Progenitor cell of endocrine pancreas (in vitro differentiated cells): ENCODE data around the gene ANP32A. TPM values are rescaled to one million over a fixed set of nuclear protein-coding genes. Genes with fewer than 3 reads are reported as not detected.

Experiments used
- DNase-seq: peaks from one replicate; pipeline ENCODE4 v3.0.0; 2021; ENCODE audit warnings: low spot score; ENCODE audit not compliant: unreplicated experiment
- H3K27ac Mint-ChIP-seq: 2 replicates; pipeline ENCODE4 v1.8.0; 2021; ENCODE audit warnings: mild to moderate bottlenecking, moderate library complexity, mixed read lengths
- H3K27me3 Mint-ChIP-seq: 2 replicates; pipeline ENCODE4 v1.8.0; 2021; ENCODE audit warnings: mixed read lengths
- H3K36me3 Mint-ChIP-seq: 2 replicates; pipeline ENCODE4 v1.8.0; 2022; ENCODE audit warnings: mixed read lengths; ENCODE audit not compliant: insufficient read depth
- H3K4me1 Mint-ChIP-seq: 2 replicates; pipeline ENCODE4 v1.8.0; 2021; ENCODE audit warnings: low read depth, mixed read lengths
- H3K4me3 Mint-ChIP-seq: 2 replicates; pipeline ENCODE4 v1.8.0; 2021; ENCODE audit warnings: low read depth, mild to moderate bottlenecking, moderate library complexity, mixed read lengths
- H3K9me3 Mint-ChIP-seq: 2 replicates; pipeline ENCODE4 v1.8.0; 2021; ENCODE audit warnings: low read depth, mixed read lengths
- total RNA-seq: library from RNA; stranded (reverse); gene quantifications from 2 replicates; pipeline ENCODE4 v1.2.1, GENCODE V29; 2021
- TF ChIP-seq, protein P1 (sequence below): fragments of 200-600 bp; sonication (generic); IDR thresholded peaks from one replicate; pipeline ENCODE4 v1.5.0; 2021; ENCODE audit warnings: antibody characterized with exemption, mild to moderate bottlenecking; ENCODE audit not compliant: unreplicated experiment

The ANP32A gene
- total RNA-seq, 1 donor from 2014 or later: 279 TPM

DNA sequence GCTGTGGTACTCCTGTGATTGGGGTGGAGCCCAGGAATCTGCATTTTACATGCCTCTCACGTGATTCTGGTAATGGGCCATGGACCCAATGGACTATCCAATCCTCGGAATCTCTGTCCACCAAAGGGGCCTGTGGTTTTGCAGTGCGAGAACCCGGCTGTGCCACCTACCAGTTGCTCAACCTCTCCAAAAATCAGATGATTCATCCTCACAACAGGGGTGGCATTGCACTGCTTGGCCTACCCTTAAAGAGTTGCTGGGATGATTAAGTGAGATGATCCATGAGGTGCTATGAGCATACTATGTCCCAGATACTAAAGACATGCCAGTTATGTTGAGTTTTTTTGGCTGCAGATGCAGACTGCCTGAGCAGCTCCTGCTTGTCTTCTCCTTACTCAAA, 5.1 kb downstream of the ANP32A start:
- H3K4me1 Mint-ChIP-seq: peaks cover 42% of the 10 kb centered on the region
- peaks cover 4% of the 10 kb centered on the region for H3K36me3 Mint-ChIP-seq
- no peak overlapping the region for H3K4me3 Mint-ChIP-seq
- H3K27ac Mint-ChIP-seq: no peak overlapping the region
- no peaks in the 10 kb centered on the region for H3K27me3 Mint-ChIP-seq
- TF ChIP-seq, protein P1, sequence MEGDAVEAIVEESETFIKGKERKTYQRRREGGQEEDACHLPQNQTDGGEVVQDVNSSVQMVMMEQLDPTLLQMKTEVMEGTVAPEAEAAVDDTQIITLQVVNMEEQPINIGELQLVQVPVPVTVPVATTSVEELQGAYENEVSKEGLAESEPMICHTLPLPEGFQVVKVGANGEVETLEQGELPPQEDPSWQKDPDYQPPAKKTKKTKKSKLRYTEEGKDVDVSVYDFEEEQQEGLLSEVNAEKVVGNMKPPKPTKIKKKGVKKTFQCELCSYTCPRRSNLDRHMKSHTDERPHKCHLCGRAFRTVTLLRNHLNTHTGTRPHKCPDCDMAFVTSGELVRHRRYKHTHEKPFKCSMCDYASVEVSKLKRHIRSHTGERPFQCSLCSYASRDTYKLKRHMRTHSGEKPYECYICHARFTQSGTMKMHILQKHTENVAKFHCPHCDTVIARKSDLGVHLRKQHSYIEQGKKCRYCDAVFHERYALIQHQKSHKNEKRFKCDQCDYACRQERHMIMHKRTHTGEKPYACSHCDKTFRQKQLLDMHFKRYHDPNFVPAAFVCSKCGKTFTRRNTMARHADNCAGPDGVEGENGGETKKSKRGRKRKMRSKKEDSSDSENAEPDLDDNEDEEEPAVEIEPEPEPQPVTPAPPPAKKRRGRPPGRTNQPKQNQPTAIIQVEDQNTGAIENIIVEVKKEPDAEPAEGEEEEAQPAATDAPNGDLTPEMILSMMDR: no peak
- no peak for DNase-seq
- no peaks in the 10 kb centered on the region for H3K9me3 Mint-ChIP-seq

DNA sequence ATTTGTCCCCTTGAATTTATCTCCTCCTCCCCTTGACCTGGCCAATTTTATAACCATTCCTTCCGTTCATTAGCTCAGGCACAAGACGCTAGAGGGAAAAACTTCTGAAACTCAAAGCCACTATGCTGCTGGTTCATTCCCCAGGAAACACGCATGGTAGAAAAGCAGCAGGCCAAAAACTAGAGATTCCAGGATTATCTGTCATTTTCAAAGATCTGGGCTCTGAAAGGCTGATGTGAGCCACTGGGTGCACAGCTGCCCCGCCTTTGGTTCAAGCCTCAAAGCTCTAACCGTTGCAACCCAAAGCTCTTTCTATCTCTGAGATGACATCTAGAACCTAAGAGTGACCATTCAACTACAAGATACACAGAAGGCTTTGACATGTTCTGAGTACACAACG, 6.1 kb downstream of the ANP32A start:
- H3K27ac Mint-ChIP-seq: peak overlapping the region; percentile 65
- TF ChIP-seq, protein P1: no peak
- peaks cover 48% of the 10 kb centered on the region for H3K4me1 Mint-ChIP-seq
- DNase-seq: no peak
- H3K36me3 Mint-ChIP-seq: peaks cover 4% of the 10 kb centered on the region
- H3K27me3 Mint-ChIP-seq: no peaks in the 10 kb centered on the region
- peak overlapping the region; percentile 14 for H3K4me3 Mint-ChIP-seq
- H3K9me3 Mint-ChIP-seq: no peaks in the 10 kb centered on the region

DNA sequence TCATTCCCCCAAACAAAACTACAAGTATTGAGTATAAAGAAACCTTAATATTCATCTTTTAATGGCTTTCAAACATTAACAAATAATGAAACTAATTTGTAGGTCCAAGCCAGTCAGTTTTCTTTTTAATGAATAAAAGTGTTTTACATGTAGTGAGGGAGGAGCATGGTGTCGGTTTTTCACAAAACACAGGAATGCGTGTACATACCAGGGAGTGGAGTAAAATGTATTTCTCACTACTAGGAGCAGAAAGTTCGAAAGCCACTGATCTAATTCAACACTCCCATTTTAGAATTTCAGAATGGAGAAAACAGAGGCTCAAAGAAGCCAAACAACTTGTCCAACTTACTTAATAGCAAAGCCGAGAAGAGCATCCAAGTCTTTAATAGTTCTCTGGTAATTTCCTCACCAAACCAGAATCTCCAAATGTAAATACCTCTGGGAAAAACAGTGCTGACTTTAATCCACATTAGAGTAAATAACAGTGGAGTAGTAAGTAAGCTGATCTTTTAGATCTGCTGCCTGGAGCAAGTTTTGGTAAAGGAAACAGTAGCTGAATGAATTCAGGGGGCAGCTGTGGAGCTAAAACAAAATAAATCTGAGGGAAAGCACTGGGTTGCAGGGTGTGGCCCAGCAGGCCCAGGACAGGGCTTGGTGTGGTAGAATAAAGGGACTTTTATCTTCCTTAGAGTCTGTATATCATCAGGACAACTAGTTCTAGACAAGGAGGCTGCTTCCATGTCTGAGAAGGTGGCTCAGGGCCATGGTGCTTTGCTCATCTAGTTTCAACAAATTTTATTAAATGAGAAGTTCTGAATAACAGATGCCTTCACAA, 7.9 kb downstream of the ANP32A start:
- no peak for DNase-seq
- Mint-ChIP-seq H3K36me3 (peaks cover 4% of the 10 kb centered on the region), H3K27ac (peak overlapping the region; percentile 41), H3K27me3 (no peaks in the 10 kb centered on the region), H3K4me3 (no peak overlapping the region), H3K9me3 (no peaks in the 10 kb centered on the region), H3K4me1 (peaks cover 58% of the 10 kb centered on the region)
- TF ChIP-seq, protein P1: no peak

DNA sequence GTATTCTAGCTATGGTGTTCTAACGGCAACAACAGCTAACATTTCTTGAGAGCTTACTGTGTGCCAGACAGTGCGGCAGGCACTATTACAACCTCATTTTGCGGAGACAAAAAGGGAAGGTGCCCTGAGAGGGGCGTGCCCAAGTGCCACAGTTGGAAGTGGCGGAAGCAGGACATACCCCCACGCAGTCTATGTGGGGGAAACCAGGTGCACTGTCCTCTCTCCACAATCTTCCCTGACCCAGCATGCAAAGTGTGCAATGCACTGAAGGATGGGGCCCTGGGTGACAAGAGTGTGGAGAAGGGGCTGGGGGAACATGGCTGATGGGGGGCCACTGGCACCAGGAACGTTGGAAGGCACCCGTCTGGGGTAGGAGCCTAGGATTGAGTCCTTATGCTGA, 8.6 kb downstream of the ANP32A start:
- peaks cover 59% of the 10 kb centered on the region for H3K4me1 Mint-ChIP-seq
- DNase-seq: no peak
- no peak overlapping the region for H3K4me3 Mint-ChIP-seq
- TF ChIP-seq, protein P1: no peak
- H3K27me3 Mint-ChIP-seq: no peaks in the 10 kb centered on the region
- H3K36me3 Mint-ChIP-seq: peaks cover 4% of the 10 kb centered on the region
- H3K27ac Mint-ChIP-seq: peak overlapping the region; percentile 41
- no peaks in the 10 kb centered on the region for H3K9me3 Mint-ChIP-seq

DNA sequence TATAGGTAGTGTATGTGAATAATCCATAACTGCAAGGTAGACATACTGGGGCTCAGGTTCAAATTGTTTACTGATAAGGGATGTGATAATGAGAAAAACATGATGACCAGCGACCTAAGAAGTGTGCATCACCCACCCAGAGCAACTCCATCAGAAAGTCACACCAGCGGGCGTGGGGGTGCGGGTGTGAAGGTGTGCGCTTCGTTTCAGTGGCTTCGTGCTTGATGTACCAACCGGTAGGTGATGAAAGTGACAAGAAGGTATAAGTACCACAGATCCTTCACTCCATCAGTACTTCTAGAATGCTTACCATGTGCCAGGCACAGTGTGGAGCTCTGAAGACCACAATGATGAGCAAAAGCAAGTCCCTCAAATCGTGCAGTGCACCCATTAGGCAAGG, 11.2 kb downstream of the ANP32A start:
- Mint-ChIP-seq H3K4me1 (peaks cover 52% of the 10 kb centered on the region), H3K9me3 (no peaks in the 10 kb centered on the region), H3K4me3 (no peak overlapping the region), H3K27me3 (no peaks in the 10 kb centered on the region), H3K36me3 (peaks cover 2% of the 10 kb centered on the region), H3K27ac (no peak overlapping the region)
- TF ChIP-seq, protein P1: no peak
- no peak for DNase-seq
